Measurements from ENCODE around the gene ATL2. TPM values are rescaled to one million over a fixed set of nuclear protein-coding genes. Genes with fewer than 3 reads are reported as not detected.
"Not testable (repeated sequence)": the region's sequence is repeated elsewhere in the genome, so short reads cannot be mapped to it uniquely, and the experiment has no call there.

ATL2 gene
- total RNA-seq, 1 donor from 2014 or later: 43.9 TPM

GRCh38 chr2:38390947-38391346 lies 13.9 kb upstream of the ATL2 start:
- intact Hi-C loops (cut with micrococcal nuclease): no loop called here

GRCh38 chr2:38387887-38388286 lies 10.8 kb upstream of the ATL2 start:
- intact Hi-C loops (cut with micrococcal nuclease): loop anchor here (1.0 to 2.0 kb wide), 2 partner anchors 11 to 73 kb away; partner anchors contain the start of gene ATL2

DNA sequence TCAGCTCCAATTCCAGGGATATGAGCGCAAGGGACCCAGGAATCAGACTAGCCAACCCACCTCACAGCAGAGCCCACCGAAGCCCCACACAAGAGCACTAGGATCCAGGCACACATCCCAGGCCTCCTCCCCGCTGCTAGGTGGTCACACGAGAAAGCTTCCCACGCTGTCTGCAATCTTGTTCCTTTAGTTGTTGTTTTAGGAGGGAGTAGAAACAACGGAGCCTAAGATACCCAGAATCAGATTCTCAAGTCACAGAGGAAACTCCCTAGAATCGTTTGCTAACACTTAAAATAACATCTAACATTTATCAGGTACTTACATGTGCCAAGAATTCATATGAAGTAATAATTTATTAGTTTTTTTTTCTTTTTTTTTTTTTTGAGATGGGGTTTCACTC lies 9.7 kb upstream of the ATL2 start:
- intact Hi-C loops (cut with micrococcal nuclease): no loop called here

DNA sequence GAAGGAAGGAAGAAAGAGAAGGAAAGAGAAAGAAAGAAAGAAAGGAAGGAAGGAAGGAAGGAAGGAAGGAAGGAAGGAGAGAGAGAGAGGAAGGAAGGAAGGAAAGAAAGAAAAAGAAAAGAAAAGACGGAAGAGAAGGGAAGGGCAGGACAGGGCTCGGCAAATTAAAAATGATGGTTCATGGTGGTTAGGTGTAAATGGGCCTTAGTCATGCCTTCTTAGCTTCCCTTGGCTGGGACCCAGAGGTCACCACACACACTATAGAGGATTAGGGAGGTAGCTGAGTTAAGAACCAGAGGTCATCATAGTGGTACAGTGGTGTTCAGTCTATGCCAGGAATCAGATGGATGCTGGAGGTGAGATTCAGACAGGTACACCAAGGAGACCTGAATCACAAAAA lies 9.3 kb upstream of the ATL2 start:
- intact Hi-C loops (cut with micrococcal nuclease): no loop called here

DNA sequence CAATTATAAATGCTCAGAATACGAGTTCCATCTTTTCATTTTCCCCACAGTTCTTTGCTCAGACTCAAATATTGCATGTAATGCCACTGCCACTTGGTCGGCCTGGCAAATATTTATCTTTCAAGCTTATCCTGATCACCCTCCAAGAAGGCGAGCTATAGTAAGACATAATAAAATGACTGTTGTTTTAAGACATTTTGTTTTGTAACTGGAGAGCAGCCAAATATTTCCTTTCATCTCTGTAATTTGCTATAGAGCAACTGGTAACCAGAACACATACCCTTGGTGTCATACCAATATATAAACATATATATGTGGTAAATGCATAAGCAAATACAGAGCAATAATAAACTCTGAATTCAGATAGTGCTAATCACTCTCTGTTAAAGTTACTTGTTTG lies 7.3 kb upstream of the ATL2 start:
- intact Hi-C loops (cut with micrococcal nuclease): no loop called here

GRCh38 chr2:38383741-38384140 lies 6.7 kb upstream of the ATL2 start:
- intact Hi-C loops (cut with micrococcal nuclease): not testable (repeated sequence)

- intact Hi-C loops (cut with micrococcal nuclease): no loop called here
Observed at GRCh38 chr2:38381381-38382143, 4.5 kb upstream of the ATL2 start.

DNA sequence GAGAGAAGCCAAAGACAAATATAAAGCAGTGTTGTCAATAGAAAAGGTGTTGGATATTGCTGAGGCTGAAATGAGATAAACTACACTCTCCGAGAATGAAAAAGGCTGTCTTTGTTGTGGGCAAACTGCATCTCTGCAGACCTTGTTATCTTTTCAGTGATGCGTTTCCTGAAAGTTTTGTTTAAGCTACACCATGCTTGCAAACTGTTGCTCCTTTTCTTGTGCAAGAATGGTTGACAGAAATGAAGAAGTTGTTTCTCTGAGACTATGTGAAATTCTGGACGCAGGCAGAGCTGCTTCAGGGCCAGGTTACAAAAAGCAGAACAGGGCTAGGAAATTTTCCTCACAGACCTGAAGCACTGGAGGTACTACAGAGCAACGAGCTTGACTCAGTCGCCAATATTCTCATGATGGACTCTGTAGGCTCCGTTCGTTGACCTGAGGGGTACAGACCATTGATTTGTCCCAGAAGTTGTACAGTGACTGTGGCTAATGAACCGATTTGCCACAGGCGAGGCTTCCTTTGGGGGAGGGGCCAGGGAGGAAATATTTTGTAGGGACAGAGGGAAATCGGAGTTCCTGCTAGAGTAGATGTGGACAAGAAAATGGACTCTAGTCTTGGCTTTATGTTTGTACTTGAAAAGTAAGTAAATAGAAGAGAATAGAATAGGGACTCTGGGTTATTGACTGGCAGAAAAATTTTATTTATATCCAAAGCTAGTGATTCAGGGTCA lies 3.5 kb upstream of the ATL2 start:
- intact Hi-C loops (cut with micrococcal nuclease): no loop called here

DNA sequence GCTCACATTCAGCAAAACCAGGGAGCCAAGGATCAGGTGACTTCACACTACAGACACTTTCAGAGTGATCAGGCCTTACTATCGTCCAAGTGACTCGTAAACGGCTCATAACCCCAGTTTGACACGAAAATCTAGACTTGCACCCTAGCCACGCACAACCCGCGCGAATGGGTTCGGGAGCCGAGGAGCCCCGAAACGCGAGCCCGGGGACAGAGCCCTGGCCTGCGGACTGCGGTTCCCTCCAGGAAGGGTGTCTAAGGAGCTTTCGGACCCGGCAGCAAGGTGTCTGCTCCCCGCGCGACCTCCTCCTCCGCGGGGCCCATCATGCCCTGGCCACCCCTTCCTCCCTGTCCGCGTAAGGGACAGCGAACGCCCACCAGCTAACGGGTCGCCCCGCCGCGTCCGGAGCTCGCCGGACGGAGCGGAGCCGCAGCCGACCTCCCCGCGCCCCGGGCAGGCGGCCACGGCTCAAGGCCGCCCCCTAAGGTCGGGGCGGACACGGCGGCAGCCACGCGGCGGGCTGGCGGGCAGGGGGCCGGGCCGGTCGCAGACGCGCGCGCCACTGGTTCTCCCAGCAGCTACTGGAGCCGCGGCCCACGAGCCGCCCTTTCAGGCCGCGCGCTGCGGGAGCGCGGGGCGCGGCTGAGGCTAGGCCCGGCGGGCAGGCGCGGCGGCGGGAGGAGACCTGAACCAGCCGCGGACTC lies 575 bp downstream of the ATL2 start:
- intact Hi-C loops (cut with micrococcal nuclease): loop anchor here (1.0 to 10.0 kb wide), 18 partner anchors 12 to 1779 kb away; partner anchors contain the start of genes DHX57, FEZ2, GALM and GEMIN6

- intact Hi-C loops (cut with micrococcal nuclease): loop anchor here (1.0 to 10.0 kb wide), 10 partner anchors 61 to 1779 kb away; partner anchors contain the start of genes FEZ2, GALM, GEMIN6 and PRKD3
Observed at GRCh38 chr2:38375696-38376345, 1.3 kb downstream of the ATL2 start.

DNA sequence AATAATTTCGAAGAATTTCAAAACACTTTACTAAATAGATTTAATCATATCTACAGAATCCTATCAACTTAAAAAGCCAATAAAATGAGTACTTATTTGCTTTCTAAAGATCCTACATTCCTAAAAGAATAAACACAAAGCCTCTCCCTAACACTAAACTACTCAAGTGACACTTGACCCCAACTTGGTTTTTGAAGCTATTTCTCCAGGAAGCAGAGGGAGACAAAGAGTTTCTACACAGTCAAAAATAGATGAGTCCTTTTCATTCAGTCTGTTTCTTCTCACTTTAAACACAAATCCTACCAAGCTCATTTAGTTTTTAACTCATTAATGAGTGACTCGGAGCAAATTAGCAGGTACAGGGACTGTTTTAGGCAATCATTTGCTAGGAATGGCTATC lies 2.1 kb downstream of the ATL2 start:
- intact Hi-C loops (cut with micrococcal nuclease): loop anchor here (5.0 to 10.0 kb wide), 3 partner anchors 450 to 1778 kb away; partner anchors contain the start of genes FEZ2, PRKD3 and RMDN2

- intact Hi-C loops (cut with micrococcal nuclease): loop anchor here (10.0 kb wide), 1 partner anchor 446 kb away; the partner anchor contains the start of gene RMDN2
Observed at GRCh38 chr2:38371235-38371634, 5.8 kb downstream of the ATL2 start.

GRCh38 chr2:38370664-38371063 lies 6.4 kb downstream of the ATL2 start:
- intact Hi-C loops (cut with micrococcal nuclease): loop anchor here (10.0 kb wide), 1 partner anchor 446 kb away; the partner anchor contains the start of gene RMDN2

DNA sequence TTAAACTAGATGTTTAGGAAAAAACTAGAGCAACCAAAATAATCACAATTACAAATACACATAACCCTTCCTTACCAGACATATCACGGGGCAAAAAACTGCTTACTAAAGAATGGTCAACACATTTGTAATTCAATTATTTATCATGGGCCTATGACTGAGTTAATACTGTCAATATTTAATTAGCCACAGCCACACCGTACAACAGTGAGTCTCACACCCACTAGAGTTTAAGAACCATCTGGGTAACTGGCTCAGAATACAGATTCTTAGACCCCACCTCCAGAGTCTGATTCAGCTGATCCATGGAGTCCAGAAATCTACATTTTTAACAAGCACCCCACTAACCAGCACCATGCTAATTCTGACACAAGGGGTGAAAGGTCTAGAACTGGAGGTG lies 14.8 kb downstream of the ATL2 start:
- intact Hi-C loops (cut with micrococcal nuclease): no loop called here

DNA sequence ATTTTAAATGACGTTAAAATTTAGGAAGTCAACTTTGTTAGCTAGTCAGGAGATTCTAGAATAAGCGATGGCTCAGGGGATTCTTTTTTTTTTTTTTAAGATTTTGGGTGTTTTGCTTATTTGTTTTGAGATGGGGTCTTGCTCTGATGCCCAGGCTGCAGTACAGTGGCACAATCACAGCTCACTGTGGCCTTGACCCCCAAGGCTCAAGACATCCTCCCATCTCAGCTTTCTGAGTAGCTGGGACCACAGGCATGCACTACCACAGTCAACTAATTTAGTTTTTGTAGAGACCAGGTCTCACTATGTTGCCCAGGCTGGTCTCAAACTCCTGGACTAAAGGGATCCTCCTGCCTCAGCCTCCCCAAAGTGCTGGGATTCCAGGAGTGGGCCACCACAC lies 16.9 kb downstream of the ATL2 start:
- intact Hi-C loops (cut with micrococcal nuclease): no loop called here

DNA sequence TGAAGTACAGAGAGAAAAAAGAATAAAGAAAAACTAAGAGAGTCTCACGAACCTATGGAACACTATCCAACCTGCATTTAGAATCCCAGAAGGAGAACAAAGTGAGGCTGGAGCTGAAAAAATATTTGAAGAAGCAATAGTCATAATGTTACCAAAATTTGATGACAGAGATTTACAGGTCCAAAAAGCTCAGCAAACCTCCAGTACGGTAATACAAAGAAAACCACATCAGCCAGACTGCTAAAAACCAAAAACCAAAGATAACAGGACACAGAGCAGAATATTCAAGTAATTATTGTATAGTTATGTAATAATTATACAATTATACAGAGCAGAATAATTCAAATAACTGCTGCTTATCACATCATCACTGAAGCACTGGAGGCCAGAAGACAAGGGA lies 23.7 kb downstream of the ATL2 start:
- intact Hi-C loops (cut with micrococcal nuclease): no loop called here

GRCh38 chr2:38352336-38352735 lies 24.7 kb downstream of the ATL2 start:
- intact Hi-C loops (cut with micrococcal nuclease): no loop called here

DNA sequence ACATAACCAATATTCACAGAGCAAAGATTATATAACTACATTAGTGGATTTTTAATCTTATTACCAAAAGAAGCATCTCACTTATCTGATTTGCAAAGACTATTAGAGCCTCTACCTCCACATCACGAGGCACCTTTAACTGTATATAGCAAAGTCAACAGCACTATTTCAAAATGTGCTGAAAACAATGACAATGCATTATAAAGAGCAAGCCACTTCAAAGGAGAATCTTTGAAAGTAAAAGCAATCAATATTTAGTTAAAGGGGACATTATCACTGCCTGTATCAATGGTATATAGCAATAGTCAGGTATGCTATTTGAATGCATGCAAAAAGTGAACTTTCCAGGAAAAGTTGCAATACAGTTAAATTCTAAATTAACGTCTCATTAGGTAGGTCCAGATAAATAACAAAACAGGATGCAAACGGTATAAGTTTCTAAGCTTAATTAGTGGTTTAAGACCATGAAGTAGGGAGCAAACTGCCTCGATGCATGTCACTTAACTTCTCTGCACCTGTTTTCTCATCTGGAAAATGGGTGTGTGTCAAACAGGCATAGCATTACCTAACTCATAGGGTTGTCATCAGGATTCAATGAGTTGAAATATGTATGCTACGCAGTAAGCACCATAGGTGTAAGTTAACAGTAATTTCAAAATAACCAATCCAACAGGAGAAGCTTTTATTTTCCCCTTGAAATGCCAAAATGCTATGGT lies 31.6 kb downstream of the ATL2 start:
- intact Hi-C loops (cut with micrococcal nuclease): no loop called here

- intact Hi-C loops (cut with micrococcal nuclease): no loop called here
Observed at GRCh38 chr2:38344813-38345212, 32.3 kb downstream of the ATL2 start.

DNA sequence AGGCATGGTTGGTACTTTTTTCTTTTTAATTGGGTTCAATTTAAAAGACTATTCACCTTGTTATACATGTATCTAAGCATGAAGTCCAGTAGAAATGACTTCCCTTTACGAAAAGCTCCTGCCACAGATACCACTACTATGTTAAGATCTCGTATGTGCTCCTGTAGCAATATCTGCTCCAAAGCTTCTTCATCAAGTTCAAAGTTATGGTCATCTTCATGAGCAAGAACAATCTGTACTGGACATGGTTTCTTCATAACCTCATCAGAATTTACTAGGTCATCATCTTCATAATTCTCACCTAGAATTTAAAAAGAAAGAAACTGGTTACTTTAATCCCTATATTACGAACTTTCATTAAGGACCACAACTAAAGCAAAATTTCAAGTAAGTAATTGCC lies 33.9 kb downstream of the ATL2 start:
- intact Hi-C loops (cut with micrococcal nuclease): no loop called here

DNA sequence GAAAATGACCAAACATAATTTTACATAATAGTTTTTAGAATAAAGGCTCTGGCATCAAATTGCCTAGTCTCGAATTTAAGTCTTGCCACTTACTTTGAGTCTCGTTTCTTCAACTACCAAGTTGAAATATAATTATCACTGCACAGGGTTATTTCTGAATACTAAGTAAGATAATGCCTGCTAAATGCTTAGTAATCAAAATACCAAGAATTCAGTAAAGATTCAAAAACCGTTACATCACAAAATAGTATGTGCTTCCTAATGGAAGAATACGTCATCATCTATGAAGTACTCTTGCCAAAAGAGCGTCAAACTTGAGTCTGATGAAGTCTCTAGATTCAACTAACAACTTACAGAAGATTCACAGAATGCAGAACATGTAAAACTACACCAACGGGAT lies 40.5 kb downstream of the ATL2 start:
- intact Hi-C loops (cut with micrococcal nuclease): no loop called here
